Measurements from ENCODE around the gene HES7. TPM values are rescaled to one million over a fixed set of nuclear protein-coding genes. Genes with fewer than 3 reads are reported as not detected.

The HES7 gene
- total and polyA plus RNA-seq, 9 of the 15 experiments (the other 6 are each of a cell fraction or from before 2014, with no cell fraction given) = 0.03 to 1.7 (median 0.14) TPM; not detected in 1

DNA sequence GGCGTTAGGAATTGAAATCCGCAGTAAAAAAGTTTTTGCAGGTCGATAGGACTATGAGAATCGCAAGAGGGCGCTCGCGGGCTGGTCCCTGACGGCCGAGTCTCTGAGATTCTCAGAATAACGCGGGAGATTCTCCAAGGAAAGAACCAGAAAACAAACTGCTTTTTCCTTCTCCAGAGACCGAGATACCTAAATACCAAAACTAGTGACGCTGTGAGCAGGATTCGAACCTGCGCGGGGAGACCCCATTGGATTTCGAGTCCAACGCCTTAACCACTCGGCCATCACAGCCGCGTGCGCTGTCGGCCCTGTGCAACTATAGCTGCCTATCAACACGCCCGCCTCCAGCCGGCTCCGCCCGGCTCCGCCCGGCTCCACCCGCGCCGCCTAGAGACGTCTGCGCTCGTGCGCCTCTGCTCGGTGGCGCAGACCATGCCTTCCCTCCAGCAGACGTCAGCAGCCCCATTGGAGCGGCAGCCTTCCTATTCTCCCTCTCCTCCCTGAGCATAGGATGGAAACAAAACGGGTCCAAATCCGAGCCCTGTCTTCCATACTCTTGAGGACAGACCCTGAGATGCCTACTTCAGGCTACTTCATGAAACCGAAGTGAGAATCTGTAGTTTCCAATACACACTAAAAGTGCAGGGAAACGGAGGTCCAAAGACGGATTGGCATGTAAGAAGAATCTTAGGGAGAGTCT is 14.9 kb upstream of the HES7 start (continued):
- TF ChIP-seq SMC3 (conservative IDR thresholded peaks at IDR 0.05; ENCODE audit: insufficient read depth, low read depth, low read length) = peak; percentile 67
- TF ChIP-seq KDM5B (IDR thresholded peaks at IDR 0.05; ENCODE audit: insufficient replicate concordance, low read depth, low read length) = peak; percentile 49
- TF ChIP-seq, protein P1, sequence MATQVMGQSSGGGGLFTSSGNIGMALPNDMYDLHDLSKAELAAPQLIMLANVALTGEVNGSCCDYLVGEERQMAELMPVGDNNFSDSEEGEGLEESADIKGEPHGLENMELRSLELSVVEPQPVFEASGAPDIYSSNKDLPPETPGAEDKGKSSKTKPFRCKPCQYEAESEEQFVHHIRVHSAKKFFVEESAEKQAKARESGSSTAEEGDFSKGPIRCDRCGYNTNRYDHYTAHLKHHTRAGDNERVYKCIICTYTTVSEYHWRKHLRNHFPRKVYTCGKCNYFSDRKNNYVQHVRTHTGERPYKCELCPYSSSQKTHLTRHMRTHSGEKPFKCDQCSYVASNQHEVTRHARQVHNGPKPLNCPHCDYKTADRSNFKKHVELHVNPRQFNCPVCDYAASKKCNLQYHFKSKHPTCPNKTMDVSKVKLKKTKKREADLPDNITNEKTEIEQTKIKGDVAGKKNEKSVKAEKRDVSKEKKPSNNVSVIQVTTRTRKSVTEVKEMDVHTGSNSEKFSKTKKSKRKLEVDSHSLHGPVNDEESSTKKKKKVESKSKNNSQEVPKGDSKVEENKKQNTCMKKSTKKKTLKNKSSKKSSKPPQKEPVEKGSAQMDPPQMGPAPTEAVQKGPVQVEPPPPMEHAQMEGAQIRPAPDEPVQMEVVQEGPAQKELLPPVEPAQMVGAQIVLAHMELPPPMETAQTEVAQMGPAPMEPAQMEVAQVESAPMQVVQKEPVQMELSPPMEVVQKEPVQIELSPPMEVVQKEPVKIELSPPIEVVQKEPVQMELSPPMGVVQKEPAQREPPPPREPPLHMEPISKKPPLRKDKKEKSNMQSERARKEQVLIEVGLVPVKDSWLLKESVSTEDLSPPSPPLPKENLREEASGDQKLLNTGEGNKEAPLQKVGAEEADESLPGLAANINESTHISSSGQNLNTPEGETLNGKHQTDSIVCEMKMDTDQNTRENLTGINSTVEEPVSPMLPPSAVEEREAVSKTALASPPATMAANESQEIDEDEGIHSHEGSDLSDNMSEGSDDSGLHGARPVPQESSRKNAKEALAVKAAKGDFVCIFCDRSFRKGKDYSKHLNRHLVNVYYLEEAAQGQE (IDR thresholded peaks at IDR 0.05; ENCODE audit: borderline replicate concordance) = peak; percentile 99
- TF ChIP-seq, protein P1 (CRISPR knock-in tag; IDR thresholded peaks at IDR 0.05; ENCODE audit: low read depth) = no peak
- TF ChIP-seq ZBED1 (IDR thresholded peaks at IDR 0.05) = peak; percentile 69; the same call in 1 of the 2 replicates
- TF ChIP-seq, protein P2, sequence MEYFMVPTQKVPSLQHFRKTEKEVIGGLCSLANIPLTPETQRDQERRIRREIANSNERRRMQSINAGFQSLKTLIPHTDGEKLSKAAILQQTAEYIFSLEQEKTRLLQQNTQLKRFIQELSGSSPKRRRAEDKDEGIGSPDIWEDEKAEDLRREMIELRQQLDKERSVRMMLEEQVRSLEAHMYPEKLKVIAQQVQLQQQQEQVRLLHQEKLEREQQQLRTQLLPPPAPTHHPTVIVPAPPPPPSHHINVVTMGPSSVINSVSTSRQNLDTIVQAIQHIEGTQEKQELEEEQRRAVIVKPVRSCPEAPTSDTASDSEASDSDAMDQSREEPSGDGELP (CRISPR knock-in tag; IDR thresholded peaks at IDR 0.05; ENCODE audit: borderline replicate concordance) = peak; percentile 78
- TF ChIP-seq ZNF717 (CRISPR knock-in tag; IDR thresholded peaks at IDR 0.05) = no peak
- peak; percentile 37 for TF ChIP-seq RBBP5 (IDR thresholded peaks at IDR 0.05; ENCODE audit: borderline replicate concordance, insufficient read depth, low read length, poor library complexity, severe bottlenecking)
- TF ChIP-seq MBD2 (IDR thresholded peaks at IDR 0.05; ENCODE audit: borderline replicate concordance, low read depth) = peak; percentile 33; the same call in 1 of the 2 replicates
- 0 out of 2 replicates have a peak, but pooled peaks have one; percentile 27 for TF ChIP-seq ATF2 (CRISPR knock-in tag; IDR thresholded peaks at IDR 0.05)
- TF ChIP-seq BRF1 (IDR thresholded peaks at IDR 0.05; ENCODE audit: borderline replicate concordance, extremely low read depth, insufficient read length) = peak; percentile 32
- TF ChIP-seq, protein P3, sequence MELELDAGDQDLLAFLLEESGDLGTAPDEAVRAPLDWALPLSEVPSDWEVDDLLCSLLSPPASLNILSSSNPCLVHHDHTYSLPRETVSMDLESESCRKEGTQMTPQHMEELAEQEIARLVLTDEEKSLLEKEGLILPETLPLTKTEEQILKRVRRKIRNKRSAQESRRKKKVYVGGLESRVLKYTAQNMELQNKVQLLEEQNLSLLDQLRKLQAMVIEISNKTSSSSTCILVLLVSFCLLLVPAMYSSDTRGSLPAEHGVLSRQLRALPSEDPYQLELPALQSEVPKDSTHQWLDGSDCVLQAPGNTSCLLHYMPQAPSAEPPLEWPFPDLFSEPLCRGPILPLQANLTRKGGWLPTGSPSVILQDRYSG (tag; conservative IDR thresholded peaks at IDR 0.05; ENCODE audit: low read depth) = no peak
- 0 out of 2 replicates have a peak, but pooled peaks have one; percentile 9 for TF ChIP-seq MAFF (IDR thresholded peaks at IDR 0.05; ENCODE audit: low read length)
- TF ChIP-seq ARID1B (IDR thresholded peaks at IDR 0.05) = no peak

Data from K562 (cell line).